ENCODE results near the gene SIRPB2.

DNA sequence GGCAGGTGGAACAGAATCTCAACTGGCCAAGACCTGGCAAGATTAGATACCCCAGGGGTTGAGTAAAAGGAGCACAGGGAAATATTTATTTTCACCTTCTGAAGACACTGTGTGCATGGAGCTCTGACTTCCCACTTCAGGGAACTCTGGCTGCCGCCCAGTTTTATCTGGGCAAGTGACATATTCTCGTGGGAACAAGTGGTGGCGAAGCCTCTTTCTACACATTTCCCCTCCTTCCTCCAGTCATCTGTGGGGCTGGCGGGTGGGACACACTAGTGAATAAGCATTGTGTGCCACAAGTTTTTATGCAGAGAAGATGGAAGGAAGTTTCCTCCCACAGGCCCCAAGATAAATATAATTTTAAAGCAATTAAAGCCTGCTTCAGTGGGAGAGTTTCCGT lies 48.1 kb downstream of the SIRPB2 start:
- TF ChIP-seq POLR2AphosphoS5 (IDR thresholded peaks at IDR 0.05; ENCODE audit: low read depth, low read length) (no peak), SIN3A (IDR thresholded peaks at IDR 0.05; ENCODE audit: borderline replicate concordance, insufficient read depth, low read length) (no peak), TAF1 (IDR thresholded peaks at IDR 0.05; ENCODE audit: borderline replicate concordance, insufficient read depth, low read length) (no peak), FOXP2 (optimal IDR thresholded peaks at IDR 0.05; ENCODE audit: borderline replicate concordance, extremely low read depth, extremely low read length, insufficient read depth) (no peak)
- TF ChIP-seq, protein P1, sequence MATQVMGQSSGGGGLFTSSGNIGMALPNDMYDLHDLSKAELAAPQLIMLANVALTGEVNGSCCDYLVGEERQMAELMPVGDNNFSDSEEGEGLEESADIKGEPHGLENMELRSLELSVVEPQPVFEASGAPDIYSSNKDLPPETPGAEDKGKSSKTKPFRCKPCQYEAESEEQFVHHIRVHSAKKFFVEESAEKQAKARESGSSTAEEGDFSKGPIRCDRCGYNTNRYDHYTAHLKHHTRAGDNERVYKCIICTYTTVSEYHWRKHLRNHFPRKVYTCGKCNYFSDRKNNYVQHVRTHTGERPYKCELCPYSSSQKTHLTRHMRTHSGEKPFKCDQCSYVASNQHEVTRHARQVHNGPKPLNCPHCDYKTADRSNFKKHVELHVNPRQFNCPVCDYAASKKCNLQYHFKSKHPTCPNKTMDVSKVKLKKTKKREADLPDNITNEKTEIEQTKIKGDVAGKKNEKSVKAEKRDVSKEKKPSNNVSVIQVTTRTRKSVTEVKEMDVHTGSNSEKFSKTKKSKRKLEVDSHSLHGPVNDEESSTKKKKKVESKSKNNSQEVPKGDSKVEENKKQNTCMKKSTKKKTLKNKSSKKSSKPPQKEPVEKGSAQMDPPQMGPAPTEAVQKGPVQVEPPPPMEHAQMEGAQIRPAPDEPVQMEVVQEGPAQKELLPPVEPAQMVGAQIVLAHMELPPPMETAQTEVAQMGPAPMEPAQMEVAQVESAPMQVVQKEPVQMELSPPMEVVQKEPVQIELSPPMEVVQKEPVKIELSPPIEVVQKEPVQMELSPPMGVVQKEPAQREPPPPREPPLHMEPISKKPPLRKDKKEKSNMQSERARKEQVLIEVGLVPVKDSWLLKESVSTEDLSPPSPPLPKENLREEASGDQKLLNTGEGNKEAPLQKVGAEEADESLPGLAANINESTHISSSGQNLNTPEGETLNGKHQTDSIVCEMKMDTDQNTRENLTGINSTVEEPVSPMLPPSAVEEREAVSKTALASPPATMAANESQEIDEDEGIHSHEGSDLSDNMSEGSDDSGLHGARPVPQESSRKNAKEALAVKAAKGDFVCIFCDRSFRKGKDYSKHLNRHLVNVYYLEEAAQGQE (IDR thresholded peaks at IDR 0.05; ENCODE audit: insufficient read depth in 1 of 2, low read depth in 2 of 2, low read length in 2 of 2): no peak

All from PFSK-1 (cell line).